ENCODE results near the gene SURF1. TPM values are rescaled to one million over a fixed set of nuclear protein-coding genes. Genes with fewer than 3 reads are reported as not detected.

SURF1 gene
- total and polyA plus RNA-seq, 11 donors = 36.8 to 104 (median 53.6) TPM

DNA sequence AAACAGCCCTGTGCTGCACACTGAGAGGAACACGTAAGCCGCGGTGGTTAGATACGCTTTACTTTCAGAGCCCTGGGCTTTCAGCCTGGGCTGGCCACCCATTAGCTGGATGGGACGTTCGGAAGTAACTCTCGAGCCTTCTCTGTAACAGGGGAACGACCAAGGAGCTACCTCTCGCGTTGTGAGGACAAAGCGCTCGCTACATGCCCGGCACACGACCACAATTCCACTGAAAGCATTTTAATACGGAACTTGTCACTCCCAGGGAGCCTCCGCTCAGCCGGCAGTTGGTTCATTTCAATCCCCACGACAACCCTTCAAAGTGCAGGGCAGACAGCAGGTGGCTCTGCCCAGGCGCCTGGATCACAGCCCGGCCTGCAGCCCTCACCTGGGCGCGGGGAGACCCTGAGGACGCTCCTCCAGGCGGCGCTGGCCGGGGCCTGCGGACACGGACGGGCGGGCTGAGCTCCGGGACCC, 368 bp downstream of the SURF1 start:
- peak overlapping the region in 11 of 12 donors; percentile 65 to 89 (median 78) for H3K27ac ChIP-seq
- DNase-seq (no peak), ATAC-seq (peak in 1 of 4 donors; percentile 21)
- TF ChIP-seq CTCF (IDR thresholded peaks at IDR 0.05) (no peak), POLR2A (IDR thresholded peaks at IDR 0.05) (no peak)
- 0% methylated on average over 16 to 31 of the region's 31 CpGs for WGBS, 4 donors
- peak overlapping the region; percentile 58 to 97 (median 86) for H3K4me3 ChIP-seq
- H3K27me3 ChIP-seq = no peaks in the 10 kb centered on the region
- peaks cover 3 to 50% (median 26%) of the 10 kb centered on the region in 12 donors for H3K4me1 ChIP-seq
- H3K9me3 ChIP-seq = no peaks in the 10 kb centered on the region
- intact Hi-C loops (cut with DNase I) = loop anchor here in 2 of 10 donors (2.0 to 5.0 kb wide), 2 partner anchors 21 to 131 kb away; partner anchors contain the start of genes STKLD1 (in 1 of the 2) and SURF4 (in 1 of the 2)
- H3K36me3 ChIP-seq = peaks cover 0 to 47% (median 40%) of the 10 kb centered on the region in 9 donors

DNA sequence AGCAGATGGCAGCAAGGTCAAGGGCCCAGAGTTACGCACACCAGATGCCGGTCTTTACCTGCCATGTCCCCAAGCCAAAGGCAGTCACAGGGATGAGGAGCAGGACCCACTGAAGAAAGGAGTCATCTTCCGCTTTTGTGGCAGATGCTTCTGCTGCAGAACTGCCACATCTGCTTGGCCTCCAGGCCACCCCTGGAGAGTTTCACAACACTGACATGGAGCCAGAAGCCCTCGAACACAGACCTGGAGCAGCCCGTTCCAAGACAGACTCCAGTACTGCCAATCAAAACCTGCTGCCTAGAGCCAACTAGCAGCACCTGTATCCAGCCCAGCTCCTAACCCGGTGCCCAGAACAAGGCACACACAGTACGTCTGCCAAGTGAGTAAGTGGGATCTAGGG, 1.5 kb downstream of the SURF1 start:
- H3K4me3 ChIP-seq = peak overlapping the region in 2 of 12 donors; percentile 96 to 97
- no peaks in the 10 kb centered on the region for H3K27me3 ChIP-seq
- no peak for ATAC-seq
- peaks cover 0 to 47% (median 42%) of the 10 kb centered on the region in 9 donors for H3K36me3 ChIP-seq
- 77 to 94% (median 87%) methylated on average over 2 to 7 of the region's 7 CpGs for WGBS, 4 donors
- no peak for DNase-seq
- intact Hi-C loops (cut with DNase I) = loop anchor here in 1 of 10 donors (5.0 kb wide), 1 partner anchor 133 kb away; no protein-coding TSS in a partner anchor
- H3K4me1 ChIP-seq = peaks cover 3 to 45% (median 29%) of the 10 kb centered on the region in 12 donors
- H3K9me3 ChIP-seq = no peaks in the 10 kb centered on the region
- no peak overlapping the region for H3K27ac ChIP-seq
- no peak for TF ChIP-seq POLR2A (IDR thresholded peaks at IDR 0.05)
- TF ChIP-seq CTCF (IDR thresholded peaks at IDR 0.05) = no peak

DNA sequence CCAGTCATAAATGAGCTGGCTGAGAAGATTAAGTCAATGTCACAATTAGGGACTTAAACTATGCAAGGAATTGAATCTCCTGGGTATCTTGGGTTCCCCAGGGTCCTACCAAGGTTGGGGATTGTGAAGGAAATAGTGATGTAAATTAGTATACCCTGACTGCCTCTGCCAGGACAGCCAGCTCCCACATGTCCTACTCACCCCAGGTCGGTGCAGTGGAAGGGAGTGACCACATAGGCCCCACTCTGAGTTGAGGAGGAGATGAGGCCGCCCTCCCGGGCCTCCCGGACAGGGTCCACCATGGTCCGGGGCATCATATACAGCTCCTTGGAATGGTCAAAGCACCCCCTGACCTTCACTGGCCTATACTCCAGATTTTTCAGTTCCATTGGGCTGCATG, 2.7 kb downstream of the SURF1 start:
- intact Hi-C loops (cut with DNase I) = no loop called here
- no peak for ATAC-seq

DNA sequence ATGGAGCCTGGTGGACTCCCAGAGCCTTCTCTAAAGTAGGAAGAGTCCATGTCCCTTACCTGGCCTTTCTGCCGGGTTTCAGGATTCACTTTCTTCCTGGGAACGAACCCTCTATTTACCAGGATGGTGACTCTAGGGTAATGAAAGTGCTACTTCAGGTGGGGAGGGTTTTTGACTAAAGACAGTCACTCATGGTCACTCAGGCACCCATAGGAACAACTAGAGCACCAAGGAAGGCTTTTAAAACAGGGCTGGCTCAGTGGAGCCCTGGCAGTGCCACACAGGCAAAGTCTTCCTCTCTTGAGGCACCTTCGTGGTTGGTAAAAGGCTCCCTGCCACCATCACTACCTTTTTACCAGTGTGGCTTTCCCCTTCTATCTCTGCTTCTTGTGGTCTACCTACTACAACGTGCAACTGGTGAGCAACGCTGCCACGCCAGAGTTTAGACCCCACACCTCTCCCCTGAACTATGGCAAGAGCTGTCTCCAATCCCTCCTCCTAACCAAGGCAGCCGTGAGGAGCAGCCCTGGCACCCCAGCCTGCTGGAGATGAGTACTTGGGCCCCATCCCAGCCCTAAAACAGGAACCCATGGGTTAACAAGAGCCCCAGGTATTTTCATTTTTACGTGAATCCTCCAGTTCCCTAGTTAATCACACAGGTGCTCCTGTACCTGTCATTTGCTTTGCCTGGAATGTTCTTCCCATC, 3.5 kb downstream of the SURF1 start:
- no peak for DNase-seq
- peaks cover 8 to 45% (median 34%) of the 10 kb centered on the region in 12 donors for H3K4me1 ChIP-seq
- peaks cover 0 to 55% (median 50%) of the 10 kb centered on the region in 9 donors for H3K36me3 ChIP-seq
- no peaks in the 10 kb centered on the region for H3K9me3 ChIP-seq
- WGBS, 4 donors = 78 to 87% (median 83%) methylated on average over 8 of the region's 8 CpGs
- TF ChIP-seq CTCF (IDR thresholded peaks at IDR 0.05) (no peak), POLR2A (IDR thresholded peaks at IDR 0.05) (no peak)
- H3K27ac ChIP-seq = no peak overlapping the region
- intact Hi-C loops (cut with DNase I) = no loop called here
- no peak overlapping the region for H3K4me3 ChIP-seq
- ATAC-seq = no peak
- no peaks in the 10 kb centered on the region for H3K27me3 ChIP-seq

More for the DNA sequence above, 2.7 kb downstream of the SURF1 start:
- TF ChIP-seq POLR2A (IDR thresholded peaks at IDR 0.05) = no peak
- no peak overlapping the region for H3K4me3 ChIP-seq
- H3K27me3 ChIP-seq = no peaks in the 10 kb centered on the region
- no peak overlapping the region for H3K27ac ChIP-seq
- H3K4me1 ChIP-seq = peaks cover 8 to 46% (median 34%) of the 10 kb centered on the region in 12 donors
- WGBS, 4 donors = 79 to 89% (median 83%) methylated on average over 5 of the region's 5 CpGs
- H3K9me3 ChIP-seq = no peaks in the 10 kb centered on the region
- H3K36me3 ChIP-seq = peaks cover 0 to 55% (median 50%) of the 10 kb centered on the region in 9 donors
- no peak for DNase-seq
